DMS 273 (cell line): Measurements from ENCODE around the gene SLIT1.

ENCODE experiments used
- DNase-seq: peaks from one replicate; lab custom pipeline; 2025; ENCODE audit not compliant: unreplicated experiment; lab: John Stamatoyannopoulos, UW

Gene SLIT1

DNA sequence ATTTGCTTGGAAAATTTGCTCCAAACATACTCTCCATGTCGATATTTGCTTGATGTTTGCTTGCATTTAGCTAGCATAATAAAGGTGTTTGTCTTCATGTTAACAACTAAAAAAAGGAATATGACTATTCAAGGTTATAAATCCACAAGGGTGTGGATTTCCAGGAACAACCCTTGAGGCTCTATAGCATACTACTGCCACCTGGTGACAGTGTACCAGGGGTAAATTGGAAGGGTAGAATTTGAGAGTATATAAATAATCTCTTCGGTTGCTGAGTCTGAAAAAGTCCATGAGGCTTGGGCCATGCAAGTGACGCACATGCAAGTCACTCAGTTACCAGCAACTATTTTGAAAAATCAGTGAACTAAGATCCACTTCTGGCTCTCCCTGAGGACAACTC is 68.4 kb downstream of the SLIT1 start:
- DNase-seq = peak; percentile 26

DNA sequence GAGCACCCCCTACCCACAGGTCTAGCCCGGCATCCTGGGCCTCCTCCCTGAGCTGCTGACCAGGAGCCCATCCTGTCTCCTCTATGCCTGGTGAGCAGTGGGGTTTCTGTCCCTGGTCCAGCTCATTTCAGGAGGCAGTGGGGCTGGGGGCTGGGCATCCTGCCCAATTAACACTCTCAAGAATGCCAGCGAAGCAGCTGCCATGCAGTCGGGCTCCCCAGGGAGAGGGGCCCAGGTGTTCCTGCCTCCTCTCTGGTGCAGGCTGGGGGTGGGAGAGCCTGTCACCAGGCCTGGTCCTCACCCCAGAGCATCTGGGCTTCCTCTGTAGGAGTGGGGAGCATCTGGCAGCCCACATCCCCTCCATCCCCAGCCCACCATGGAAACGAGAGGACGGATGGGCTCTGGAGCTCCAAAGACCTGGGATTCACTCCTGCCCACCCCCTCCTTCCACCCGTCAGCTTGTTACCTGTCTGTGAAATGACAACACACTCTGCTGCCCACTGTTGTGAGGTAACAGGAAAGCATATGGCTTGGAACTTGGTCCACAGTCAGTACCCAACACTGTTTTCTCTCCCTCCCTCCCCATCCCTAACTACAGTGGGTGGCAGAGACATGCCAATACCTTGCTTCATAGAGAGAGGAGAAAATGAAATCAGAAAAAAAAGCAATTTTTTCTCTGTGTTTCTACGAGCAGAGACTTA is 69.1 kb downstream of the SLIT1 start:
- DNase-seq = peak; percentile 45

DNA sequence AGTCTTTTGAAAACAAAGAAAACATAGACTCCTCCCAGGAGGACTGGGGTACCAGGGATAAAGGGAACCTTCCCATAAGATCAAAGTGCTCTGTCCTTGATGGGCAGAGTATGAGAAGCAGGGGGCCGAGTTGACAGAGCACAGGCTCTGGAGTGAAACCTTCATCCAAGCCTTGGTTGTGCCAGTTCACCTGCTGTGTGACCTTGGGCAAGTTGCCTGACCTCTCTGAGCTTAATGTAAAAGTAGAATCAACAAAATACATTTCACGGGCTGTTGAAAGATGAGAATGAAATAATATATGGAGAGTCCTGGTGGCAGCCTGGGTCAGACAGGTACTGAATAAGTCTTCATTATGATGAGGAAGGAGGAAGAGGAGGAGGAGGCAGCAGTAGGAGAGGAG is 69.9 kb downstream of the SLIT1 start:
- no peak for DNase-seq

DNA sequence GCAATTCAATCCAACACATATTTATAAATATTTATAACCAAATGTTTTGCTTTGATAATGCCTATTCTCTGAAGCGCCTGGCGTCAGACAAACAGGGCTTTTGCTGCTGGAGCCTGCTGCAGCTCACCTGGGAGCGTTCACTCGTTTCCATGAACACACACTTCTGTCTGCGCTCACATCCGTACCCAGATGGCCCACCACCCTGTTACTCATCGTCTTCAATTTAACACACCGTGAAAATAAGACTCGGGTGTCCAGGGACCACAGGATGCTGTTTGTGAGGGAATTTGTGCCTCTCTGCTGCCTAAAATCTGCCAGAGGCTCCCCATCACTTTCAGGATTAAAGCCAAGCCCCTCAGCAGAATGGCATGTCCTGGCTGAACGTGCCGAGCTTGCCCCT is 74.1 kb downstream of the SLIT1 start:
- no peak for DNase-seq

DNA sequence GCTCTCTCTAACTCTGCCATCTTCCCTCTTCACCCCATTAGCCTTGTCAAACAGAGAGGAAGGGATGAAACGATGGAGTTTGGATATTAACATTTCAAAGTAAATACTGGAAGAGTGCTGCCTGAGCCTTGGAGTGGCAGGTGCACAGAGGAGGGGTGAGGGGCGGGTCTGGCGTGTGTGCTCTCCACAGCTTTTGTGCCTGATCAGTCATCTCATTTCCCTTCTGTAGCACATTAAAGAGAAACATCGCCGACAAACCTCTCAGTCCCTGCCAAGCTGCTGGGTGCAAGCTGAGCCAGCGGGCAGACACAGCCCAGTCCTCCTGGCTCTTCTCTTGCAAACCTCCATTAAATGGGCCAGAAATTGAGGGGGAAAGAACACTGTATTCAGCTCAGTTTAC is 76.2 kb downstream of the SLIT1 start:
- DNase-seq = peak; percentile 12

- DNase-seq = no peak
Observed at GRCh38 chr10:97107551-97107950, 78.2 kb downstream of the SLIT1 start.

GRCh38 chr10:97106207-97106606 is 79.6 kb downstream of the SLIT1 start:
- no peak for DNase-seq

DNA sequence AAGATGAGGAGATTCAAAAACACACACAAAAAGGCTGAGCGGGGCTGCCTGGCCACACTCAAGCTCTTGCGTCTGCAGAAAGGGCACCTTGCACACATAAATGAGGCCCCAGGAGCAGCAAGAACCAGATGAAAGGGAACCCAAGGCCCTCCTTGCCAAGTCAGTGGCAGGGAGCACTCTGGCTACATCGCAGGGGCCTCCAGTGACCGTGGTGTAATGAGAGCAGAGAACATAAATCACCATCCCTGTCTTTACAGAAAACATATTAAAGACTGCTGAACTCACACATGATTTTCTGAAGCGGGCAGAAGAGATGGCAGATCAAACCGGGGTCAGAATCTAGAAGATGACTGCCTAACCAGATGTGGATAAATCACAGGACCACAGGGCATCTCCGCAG is 80.5 kb downstream of the SLIT1 start:
- no peak for DNase-seq

DNA sequence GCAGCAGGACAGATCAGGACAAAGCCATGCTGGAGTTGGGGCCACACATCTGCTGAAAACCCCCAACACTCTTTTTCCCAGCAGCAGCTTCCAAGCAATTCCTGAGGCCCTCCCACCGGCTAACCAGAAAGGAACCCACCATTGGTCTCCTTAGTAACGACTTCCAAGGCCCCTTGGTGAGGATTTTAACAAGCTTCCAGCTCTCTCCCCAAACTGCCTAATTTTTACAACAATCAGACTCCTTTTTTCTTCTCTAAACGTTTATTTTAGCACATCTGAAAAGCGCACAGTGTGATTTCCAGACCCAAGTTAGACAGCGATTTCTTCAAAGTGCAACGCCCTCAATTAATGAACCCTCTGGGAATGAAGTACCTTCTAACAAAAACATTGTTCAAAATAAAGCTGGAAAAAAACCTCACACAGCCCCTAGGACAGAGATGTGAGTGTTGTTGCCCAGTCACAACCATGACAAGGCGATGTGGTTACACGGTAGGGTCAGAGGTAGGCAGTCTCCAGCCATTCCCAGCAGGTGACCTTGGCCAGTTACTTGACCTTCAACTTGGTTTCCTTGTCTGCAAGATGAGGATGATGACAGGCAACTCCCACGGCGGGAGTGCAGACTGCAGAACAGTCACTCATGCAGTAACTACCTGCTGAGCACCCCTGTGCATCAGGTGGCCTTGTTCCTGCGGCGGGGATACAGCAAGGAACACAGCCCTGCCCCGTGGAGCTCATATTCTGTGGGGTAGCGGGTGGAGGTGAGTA is 82.3 kb downstream of the SLIT1 start:
- no peak for DNase-seq

GRCh38 chr10:97102441-97102840 is 83.3 kb downstream of the SLIT1 start:
- no peak for DNase-seq

DNA sequence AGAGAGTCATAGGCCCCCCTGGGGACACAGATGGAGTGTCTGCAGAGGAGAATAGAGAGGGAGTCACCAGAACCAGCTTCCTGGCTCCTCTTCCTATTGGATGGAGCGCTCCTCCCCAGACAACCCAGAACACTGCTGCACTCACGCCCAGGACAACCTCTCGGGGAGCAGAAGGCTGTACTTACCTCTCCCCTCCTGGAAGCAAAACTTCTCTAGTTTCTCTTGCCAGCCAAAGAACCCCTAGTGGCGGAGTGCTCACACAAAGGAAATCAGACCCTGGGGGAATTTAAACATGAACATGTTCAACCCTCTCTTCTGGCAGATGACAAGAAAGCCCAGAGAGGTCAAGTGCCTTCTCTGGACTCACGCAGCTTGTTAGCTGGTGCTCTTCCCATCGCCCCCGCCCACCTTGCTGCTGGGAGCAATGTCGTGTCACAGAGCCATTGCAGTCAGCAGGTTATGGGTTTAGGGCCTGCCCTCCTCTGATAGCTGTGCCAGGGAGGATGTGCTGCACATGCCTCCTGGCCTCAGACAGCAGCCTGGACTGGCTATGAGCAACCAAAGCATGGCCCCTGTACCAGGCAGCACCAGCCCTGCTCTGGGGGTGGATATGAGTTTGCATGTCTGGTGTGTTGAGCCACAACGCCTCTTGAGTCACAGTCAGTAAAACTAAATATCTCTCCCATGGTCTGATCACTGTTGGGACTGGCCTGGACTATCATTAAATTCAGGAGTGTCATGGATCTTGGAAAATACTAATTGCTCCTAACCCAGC is 84.4 kb downstream of the SLIT1 start:
- DNase-seq = peak; percentile 10

- no peak for DNase-seq
Observed at GRCh38 chr10:97100657-97101056, 85.1 kb downstream of the SLIT1 start.

DNA sequence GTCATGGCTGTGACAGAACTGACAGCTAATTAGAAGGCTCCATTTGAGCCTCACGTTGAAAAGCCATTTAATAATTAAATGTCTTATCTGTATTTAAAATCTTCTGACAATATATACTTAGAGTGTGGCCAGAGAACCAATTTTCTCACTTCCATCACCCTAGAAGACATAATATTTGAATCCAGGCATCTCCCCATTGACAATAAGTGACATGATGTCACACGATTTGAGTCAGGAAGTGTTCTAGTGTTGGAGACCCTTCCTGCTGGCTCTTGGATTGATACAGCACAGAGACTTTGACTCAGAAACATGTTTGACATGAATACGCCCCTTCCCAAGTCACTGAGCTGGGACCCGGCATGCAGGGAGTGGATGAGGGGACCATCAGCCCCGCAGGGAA is 85.9 kb downstream of the SLIT1 start:
- no peak for DNase-seq

GRCh38 chr10:97099089-97099488 is 86.7 kb downstream of the SLIT1 start:
- DNase-seq = no peak

DNA sequence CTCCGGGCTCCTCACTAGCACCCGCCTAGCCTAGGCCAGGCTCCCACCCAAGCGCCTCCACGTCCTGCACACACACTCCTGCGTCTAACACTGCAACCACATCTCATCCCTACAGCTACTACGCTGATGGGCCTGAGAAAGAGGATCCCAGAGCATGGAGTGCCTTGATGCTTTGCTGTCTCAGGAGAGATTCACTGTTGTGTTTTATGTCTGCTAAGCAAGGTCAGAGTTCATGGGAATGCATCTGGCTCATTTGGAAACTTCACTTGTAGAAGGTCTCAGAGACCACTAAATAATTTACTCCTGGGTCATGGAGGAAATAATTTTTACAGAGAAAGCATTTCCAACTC is 88.7 kb downstream of the SLIT1 start:
- DNase-seq = no peak

- no peak for DNase-seq
Observed at GRCh38 chr10:97096261-97097083, 89.3 kb downstream of the SLIT1 start.

GRCh38 chr10:97095701-97096260 is 90.0 kb downstream of the SLIT1 start:
- peak; percentile 21 for DNase-seq

DNA sequence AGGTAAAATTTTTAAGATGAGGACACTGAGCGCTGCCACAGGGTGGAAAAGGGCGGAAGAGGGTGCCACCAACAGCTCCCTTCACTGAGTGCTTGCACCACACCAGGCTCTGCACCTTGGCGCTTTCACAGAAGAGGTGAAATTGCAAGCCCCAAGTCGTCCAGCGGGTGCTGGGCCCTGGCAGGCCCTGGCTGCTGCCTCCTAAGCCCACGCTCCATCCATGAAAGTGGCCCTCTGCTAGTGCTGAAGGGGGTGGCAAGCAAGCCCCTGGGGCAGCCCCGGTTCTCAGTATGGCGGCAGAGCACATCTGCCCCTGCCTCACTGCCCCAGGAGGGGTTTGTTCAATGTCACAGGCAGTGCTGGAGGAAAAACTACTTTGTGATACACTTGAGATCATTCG is 95.1 kb downstream of the SLIT1 start:
- no peak for DNase-seq

GRCh38 chr10:97090035-97090434 is 95.7 kb downstream of the SLIT1 start:
- DNase-seq = no peak

- no peak for DNase-seq
Observed at GRCh38 chr10:97089209-97089870, 96.4 kb downstream of the SLIT1 start.
